Myocyte (in vitro differentiated cells): ENCODE results near the gene GATAD2A. TPM values are rescaled to one million over a fixed set of nuclear protein-coding genes. Genes with fewer than 3 reads are reported as not detected.

Experiments used
- DNase-seq: peaks from one replicate; pipeline ENCODE4 v3.0.0-alpha.2; 2012; ENCODE audit warnings: low read depth
- total RNA-seq: library from RNA; depleted of rRNA; stranded (reverse); fragments of >200 nt; gene quantifications from 2 replicates; pipeline ENCODE4 v1.2.3, GENCODE V29; 2014

Gene GATAD2A
- total RNA-seq, 1 donor from 2014 or later, result 49.5 TPM

DNA sequence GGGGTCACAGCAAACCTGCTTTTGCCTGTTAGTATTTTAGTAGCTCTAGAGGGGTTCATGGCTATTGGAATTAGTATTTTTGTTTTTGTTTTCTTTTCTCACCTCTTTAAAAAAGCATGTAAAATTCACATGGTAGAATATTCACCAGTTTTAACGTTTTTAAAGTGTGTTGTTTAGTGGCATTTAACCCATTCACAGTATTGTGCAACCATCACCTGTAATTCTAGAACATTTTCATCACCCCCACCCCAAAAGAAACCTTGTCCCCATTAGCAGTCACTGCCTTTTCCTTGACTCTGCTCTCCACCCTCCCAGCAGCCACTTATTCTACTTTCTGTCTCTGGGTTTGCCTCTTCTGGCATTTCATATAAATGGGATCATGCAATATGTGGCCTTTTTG, 39.8 kb downstream of the GATAD2A start:
- no peak for DNase-seq

DNA sequence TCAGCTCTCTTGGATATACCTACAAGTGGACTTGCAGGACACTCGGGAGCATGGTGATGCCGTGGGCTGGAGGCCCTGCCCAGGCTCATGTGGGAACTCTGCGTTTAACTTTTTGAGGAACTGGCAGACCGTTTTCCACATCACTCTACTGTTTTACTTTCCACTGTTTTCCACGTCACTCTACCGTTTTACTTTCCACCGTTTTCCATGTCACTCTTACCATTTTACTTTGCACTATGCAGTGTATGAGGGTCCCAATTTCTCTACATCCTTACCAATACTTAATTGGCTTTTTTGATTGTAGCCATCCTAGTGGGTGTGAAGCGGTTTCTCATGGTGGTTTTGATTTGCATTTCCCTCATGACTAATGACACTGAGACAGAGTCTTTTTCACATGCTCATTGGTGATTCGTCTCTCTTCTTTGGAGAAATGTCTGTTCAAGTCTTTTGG, 40.5 kb downstream of the GATAD2A start:
- DNase-seq, result no peak

DNA sequence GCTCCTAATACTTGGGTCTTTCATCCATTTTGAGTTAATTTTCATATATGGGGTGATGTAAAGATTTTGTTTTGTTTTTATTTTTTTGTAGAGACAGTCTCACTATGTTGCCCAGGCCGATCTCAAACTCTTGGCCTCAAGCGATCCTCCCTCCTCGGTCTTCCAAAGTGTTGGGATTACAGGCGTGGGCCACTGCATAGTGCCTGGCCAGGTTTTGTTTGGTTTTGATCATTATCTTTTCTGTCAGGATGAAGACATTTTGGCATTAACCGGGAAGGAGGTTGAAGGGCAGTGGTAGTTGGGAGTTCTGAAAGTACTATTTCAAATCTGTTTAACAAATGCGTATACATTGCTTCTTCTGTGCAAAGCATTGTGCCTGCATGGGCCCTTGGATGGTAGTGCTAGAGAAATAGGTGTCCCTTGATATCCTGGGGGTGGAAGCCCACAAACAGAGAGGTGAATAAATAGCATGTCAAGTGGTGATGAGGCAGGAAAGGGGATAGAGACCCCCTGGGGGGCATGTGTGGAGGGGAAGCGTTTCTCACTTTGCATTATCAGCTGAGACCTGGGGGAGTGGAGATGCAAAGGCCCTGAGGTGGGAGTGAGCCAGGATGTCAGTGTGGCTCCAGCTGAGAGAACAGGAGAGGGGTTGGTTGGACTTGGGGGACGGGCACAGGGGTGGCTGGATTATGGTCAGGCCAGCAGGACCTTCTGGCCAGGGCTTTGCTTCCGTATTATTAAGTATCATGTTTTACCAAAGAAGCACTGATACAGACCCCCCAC, 41.4 kb downstream of the GATAD2A start:
- no peak for DNase-seq

DNA sequence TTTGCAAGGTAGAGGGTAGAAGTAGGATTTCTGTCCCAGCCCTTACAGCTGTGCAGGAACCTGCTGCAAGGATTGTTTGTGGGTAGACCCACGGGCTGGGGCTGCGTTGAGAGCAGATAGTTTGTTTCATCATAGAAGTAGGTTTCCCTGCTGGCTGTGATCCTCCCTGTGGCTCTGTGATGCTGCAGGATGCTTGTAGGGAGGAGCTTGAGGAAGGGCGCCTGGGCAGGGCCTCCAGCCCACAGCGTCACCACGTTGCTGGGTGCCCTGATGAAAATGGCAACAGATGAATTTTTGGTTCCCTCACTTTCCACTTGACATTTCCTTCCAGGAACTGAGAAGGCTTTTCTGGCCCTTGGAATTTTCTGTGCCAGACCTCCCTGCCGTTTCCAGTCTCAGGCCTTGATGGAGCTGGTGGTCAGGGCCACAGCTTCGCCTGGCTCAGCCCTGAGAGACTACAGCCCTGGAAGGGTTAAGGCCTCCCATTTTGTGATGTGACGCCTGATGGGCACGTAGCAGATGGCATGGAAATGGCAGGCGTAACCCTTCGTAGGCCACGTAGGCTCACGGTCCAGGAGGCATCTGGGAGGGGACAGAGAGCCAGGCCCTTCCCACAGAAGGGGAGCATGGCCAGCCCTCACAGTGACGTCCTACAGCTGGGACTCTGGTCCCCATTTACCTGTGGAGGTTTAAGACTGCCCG, 42.2 kb downstream of the GATAD2A start:
- no peak for DNase-seq

DNA sequence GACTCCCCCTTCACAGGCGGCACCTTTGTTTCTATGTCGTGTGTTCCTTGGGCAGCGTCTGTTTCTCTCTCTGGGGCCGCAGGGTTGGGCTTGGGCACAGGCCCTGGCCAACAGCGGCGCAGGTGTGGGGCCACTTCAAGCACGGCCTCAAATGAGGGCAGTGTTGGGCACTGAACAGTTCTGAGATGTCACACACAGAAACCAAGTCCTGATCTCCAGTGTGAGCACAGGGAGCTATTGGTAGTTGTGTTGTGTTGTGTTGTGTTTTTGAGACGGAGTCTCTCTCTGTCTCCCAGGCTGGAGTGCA, 42.7 kb downstream of the GATAD2A start:
- no peak for DNase-seq

DNA sequence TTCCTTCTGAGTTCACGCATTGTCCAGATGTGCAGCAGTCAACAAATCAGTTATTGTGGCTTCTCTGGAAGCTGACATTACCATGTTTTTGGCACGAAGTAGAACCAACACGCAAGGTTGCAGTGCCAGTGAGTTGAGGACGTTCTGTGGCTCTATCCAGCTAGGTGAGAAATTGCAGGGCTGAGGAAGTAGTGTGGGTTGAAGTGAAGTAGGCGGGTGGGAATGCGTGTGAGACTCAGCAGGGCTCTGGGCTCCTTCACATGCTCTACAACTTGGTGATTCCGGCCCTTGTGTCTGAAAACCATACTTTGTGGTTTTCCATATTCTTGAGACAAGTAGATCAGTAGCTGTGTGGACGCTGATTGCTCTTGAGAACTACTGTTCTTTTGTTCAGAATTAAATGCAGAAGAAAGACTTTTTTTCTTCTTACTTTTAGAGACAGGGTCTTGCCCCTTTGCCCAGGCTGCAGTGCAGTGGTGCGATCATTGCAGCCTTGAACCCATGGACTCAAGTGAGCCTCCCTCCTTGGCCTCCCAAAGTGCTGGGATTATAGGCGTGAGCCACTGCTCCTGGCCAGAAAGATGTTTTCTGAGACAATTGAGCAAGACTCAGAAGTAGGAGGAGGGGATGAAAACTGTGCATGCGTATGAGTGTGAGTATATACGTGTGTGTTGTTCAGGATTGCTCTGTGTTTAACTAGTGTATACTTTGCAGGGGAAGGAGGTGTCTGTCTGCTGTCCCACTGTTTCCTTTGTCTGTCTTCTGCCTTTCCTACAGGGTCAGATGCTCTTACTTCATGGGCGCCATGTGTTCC, 46.2 kb downstream of the GATAD2A start:
- DNase-seq, result no peak

DNA sequence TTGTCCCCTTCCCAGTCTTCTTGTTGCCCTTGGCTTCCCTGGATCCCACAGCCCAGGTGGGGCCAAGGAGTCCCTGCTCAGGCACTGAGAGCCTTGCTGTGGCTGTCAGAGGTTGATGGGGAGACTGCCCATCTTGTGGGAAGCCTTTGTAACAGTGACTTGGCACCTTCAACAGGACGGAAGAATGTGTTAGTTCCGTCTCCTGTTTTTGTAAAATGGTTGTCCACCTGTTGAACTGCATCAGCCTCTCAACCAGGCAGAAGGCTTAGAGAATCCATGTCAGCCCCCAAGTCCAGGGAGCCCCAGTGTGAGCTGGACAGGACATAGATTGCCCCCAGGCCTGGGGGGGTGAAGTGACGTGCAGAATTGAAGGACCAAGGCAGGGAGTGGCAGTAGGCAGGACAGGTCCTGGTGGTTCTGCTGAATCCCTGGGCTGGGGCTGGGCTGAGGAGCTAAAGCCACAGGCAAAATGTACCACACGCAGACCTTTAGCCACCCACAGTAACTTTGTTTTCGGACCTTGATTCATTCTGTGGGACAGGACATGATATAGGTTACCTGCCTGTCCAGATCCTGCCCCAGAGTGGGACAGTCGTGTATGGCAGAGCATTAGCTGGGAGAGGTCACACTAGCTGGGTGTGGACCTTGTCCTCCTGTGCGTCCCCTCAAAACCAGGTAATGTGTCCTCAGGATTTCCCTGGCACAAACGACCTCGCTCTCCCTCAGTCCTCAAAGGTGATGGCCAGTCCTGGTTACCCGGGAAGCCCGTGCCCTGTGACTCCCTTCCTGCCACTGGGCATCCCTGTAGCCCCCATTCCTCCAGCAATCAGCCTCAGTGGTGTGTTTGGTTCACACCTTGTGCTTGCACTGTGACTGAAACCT, 47.0 kb downstream of the GATAD2A start:
- no peak for DNase-seq

DNA sequence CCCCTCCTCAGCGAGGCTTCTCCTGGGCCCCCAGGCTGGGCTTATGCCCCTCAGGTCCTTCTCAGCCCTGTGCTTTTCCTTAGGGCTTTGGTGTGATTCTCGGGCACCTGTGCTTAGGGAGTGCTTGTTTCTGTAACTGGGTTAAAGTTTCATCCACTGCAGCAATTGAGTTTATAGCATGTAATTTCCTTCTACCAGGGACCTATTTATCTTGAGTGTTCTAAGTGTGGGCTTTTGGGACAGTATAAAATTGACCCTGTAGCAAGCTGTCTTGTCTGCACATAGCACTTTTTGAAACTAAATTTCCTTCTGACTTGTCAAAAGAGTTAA, 47.6 kb downstream of the GATAD2A start:
- DNase-seq, result no peak

DNA sequence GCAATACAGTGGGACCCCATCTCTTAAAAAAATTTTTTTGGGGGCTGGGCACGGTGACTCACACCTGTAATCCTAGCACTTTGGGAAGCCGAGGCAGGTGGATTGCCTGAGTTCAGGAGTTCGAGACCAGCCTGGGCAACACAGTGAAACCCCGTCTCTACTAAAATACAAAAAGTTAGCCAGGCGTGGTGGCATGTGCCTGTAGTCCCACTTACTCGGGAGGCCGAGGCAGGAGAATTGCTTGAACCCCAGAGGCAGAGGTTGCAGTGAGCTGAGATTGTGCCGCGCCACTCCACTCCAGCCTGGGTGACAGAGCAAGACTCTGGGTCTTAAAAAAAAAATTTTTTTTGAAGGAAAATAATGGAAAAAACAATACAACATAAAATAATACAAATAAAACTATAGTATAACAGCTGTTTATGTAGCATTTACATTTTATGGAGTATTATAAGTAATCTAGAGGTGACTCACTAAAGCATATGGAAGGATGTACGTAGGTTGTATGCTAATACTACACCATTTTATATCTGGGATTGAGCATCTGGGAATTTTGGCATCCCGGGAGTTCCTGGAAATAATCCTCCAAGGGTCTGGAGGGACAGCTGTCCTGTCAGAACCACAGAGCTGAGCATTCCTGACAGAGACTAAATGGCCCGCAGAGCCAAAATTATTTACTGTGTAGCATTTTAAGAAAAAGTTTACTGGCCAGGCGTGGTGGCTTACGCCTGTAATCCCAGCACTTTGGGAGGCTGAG, 49.9 kb downstream of the GATAD2A start:
- peak; percentile 73 for DNase-seq

DNA sequence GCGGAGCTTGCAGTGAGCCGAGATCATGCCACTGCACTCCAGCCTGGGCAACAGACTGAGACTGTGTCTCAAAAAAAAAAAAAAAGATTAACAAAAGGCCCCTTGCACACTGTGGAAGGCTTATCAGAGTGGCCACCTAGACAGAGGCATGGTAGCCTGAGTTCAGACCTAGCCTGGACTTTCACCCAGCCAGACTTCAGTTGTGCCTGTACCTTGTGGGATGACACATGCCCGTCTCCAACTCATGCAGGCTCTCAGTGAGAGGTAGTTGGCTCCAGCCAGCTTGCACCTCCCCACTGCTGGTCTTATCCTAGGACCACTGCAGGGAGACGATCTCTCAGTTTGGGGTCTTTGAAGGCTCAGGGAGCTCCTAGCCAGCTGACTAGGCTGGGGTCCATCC, 52.2 kb downstream of the GATAD2A start:
- no peak for DNase-seq

DNA sequence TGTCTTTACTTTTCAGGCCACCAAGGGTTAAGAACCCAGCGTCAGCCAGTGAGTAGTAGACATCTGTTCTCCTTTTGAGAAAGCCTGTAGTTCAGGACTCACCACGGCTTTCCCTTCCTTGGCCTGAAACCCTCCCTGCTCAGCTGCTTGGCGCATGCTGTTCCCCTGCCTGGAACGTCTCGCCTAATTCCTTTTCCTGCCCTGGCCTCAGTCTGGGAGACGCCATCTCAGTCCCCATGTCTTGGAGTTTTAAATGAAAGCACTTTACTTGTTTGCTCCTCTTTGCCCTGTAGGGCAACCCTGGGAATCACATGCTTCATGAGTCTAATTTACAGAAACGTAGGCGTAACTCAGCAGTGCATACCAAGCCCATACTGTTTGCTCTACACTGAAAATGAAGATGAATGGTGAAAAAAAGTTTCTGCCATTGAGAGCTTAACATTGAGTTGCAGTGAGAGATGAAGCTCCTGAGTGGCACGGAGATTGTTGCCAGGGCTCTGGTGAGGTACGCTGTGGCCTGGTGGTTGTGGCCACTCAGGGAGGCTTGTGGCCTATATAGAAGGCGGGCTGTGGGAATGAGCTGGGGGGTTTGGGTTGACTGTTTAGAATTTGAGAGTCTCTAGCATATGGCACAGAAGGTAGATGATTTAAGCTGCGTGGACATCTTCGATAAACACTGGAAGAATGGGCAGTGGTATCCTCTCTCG, 52.8 kb downstream of the GATAD2A start:
- DNase-seq, result no peak

DNA sequence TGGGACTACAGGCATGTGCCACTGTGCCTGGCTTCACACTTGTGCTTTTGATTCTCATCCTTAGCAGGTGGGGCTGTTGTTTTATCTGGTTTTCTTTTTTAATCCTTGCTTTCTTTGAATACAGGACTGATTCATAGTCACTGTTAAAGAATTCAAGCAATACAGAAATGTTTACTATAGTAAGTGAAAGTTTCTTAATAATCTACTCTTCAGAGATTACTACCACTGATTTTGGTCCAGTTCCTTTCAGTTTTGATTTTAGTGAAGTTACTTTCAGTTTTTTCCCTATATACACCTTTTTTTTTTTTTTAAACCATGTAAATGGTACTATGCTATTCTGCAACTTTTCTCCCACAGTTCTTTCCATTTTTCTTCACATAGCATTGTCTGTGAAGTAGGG, 53.6 kb downstream of the GATAD2A start:
- no peak for DNase-seq

DNA sequence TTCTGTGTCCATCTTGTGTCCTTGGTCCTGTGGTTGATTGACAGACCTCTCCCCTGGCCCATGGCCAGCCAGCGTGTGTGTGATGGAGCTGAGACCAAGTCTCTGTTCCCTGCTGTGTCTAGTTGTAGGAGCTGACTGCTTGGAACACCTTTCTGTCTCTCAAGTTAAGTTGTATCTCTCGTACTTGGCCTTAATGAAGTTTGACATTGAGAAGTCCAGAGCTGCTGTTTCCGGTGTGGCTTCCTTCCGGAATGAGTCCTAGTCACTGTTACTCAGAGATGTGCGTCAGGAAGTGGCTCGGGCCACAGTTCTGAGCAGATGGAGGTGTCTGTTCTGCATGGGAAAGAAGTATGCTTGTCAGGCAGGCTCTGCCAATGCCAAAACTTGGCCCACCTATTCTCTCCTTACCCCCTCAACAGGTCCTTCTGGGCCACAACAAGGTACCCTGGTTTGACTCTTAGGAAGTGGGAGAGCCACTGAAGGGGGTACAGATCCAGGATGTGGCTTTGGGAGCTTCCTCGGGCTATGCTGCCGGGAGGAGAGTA, 54.3 kb downstream of the GATAD2A start:
- peak; percentile 58 for DNase-seq

DNA sequence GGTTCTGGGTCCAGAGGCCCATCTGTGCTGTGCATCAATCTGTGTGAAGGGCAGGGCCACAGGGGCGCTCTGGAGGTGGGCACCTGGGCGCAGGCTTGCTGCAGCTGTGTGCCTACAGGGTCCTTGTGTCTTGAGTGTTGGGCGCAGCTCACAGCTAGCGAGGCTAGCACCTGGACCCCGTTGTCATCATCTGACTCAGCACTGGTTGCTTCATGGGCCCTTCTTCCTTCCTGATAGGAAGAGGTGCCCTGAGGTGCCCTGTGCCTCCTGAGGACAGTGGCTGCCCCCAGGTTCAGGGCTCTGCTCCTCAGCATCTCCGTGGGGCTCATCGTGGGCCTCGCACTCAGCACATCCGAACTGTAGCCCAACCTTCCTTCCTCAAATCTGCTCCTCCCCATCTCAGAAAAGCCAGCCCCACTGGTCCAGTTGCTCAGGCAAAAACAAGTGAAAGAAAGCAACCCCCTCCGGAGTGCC, 54.8 kb downstream of the GATAD2A start:
- DNase-seq, result no peak

DNA sequence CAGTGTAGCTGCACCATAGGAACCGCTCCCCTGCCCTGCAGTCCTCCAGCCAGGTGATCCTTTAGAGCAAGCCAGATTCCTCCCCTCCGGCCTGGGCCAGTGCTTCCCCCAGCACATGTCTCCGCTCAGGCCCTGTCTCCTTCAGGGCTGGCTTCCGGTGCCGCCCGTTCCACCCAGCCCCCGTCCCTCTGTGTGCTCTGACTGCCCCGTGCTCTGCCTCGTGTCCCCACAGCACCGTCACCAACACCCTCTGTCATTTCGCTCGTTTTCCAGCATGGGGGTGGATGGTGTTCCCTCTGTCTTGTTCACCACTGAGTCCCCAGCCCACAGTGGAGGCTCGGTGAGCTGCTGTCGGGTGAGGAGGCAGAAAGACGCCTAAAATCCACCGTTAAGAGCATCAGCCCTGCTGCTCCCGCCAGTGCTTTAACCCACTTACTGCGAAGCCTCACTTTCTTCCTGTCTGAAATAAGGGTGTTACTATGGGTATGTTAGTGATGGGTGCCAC, 55.3 kb downstream of the GATAD2A start:
- DNase-seq, result no peak

DNA sequence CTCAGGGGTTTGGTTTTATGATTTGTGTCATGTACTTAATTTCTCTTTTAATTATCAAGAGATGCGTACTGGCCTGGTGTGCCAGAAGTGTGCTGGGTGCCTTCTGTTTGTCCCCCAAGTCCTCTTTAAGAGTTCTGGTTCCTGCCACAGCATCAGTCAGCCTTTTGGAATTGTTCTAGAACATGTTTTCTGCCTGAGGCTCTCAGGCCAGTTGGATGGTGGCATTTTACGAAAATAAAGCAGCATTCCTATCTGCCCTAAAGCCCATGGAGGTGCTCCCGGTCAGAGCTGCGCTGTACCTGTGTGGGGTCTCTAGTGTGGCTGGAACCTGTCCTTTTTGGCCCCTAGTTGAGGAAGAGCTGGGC, 55.8 kb downstream of the GATAD2A start:
- DNase-seq, result no peak

DNA sequence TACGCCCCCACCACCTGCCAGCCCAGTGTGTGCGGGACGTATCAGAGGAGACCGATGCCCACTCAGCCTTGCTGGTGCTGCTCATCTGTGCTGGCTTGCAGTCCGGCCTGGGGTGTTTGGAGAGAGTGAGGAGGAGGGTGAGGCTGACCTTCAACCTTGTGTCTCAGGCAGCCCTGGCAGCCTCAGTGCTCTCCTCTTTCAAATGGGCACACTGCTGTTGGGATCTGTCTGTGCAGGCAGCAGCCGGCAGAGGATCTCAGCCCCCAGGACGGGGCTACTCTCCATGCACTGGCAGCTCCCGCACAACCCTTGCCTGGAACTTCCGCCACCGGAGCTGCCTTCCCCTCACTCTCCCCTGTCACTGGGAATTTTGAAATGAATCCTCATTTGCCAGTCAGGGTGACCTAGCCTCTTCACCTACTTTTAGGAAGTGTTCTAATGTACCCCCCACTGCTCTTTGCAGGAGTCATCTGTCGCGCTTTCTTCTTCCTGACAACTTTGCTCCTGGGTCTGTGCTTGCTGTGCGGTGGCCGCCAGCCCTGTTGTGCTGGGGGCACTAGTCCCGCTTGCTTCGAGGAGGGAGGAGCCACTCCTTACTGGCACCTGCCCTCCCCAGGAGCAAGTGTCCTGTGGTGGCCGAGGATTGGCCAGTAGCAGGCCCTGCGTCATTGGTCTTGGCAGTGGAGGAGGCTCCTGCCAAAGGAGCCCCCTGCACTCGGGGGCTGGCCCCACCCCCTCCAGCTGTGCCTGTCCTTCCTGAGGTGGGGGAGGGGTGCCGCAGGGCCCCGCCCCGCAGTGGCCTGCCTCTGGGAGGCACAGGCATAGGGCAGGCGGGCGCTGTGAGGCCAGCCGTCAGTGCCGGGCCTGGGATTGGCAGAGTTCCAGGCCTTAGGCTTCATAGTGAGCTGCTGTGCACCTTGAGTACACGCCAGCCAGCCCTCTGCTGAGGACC, 56.5 kb downstream of the GATAD2A start:
- DNase-seq, result peak; percentile 89
